ENCODE results near the gene ECSCR.

Gene ECSCR

GRCh38 chr5:139438707-139439012, 23.9 kb downstream of the ECSCR start:
- TF ChIP-seq CTCF (IDR thresholded peaks at IDR 0.05; ENCODE audit: control insufficient read depth, insufficient read depth, low read depth, low read length, missing control alignments), result no peak
- H3K4me3 ChIP-seq (ENCODE audit: control insufficient read depth, low read depth, low read length), result peak overlapping the region; percentile 77
- DNase-seq (ENCODE audit: low read depth), result no peak

DNA sequence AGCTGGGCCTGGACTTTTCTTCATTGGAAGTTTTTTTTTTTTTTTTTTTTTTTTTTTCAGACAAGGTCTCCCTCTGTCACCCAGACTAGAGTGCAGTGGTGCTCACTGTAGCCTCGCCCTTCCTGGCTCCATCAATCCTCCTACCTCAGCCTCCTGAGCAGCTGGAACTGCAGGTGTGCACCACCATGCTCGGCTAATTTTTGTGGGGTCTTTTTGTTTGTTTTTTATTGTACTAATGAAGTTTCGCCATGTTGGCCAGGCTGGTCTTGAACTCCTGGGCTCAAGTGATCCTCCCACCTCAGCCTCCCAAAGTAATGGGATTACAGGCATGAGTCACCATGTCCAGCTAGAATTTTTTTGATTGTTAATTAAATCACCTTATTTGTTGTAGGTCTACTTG, 26.9 kb downstream of the ECSCR start:
- no peak for DNase-seq (ENCODE audit: low read depth)
- H3K4me3 ChIP-seq (ENCODE audit: control insufficient read depth, low read depth, low read length), result no peak overlapping the region
- no peak for TF ChIP-seq CTCF (IDR thresholded peaks at IDR 0.05; ENCODE audit: control insufficient read depth, insufficient read depth, low read depth, low read length, missing control alignments)

DNA sequence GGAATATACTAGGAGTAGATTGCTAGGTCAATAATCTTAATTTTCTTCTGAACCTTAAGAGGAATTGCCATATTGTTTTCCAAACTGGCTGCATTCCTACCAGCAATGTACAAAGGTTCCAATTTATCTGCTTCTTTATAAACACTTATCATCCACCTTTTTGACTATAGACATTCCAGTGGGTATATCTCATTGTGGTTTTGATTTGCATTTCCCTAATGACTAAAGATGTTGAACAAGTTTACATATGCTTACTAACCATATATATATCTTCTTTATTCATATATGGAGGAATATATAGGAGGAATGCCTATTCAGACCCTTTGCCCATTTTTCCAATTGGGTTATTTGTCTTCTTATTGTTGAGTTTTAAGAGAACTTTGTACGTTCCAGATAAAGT, 30.8 kb downstream of the ECSCR start:
- DNase-seq (ENCODE audit: low read depth), result no peak
- H3K4me3 ChIP-seq (ENCODE audit: control insufficient read depth, low read depth, low read length), result no peak overlapping the region
- no peak for TF ChIP-seq CTCF (IDR thresholded peaks at IDR 0.05; ENCODE audit: control insufficient read depth, insufficient read depth, low read depth, low read length, missing control alignments)

DNA sequence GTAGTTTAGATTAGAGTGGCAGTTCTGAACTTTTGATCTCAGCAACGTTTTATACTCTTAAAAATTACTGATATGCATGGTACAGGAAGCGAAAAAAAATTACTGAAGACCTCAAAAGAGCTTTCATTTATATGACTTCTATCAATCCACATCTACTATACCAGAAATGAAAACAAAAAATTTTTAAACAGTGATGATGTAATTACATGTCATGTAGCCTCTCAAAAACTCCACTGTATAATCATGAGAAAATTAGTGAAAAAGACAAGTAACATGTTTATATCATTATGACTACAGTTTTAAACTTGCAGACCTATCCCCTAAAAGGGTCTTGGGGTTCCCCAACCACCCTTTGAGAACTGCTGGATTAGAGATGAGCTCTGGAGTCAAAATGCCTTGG, 32.5 kb downstream of the ECSCR start:
- no peak for TF ChIP-seq CTCF (IDR thresholded peaks at IDR 0.05; ENCODE audit: control insufficient read depth, insufficient read depth, low read depth, low read length, missing control alignments)
- DNase-seq (ENCODE audit: low read depth), result no peak
- no peak overlapping the region for H3K4me3 ChIP-seq (ENCODE audit: control insufficient read depth, low read depth, low read length)

GRCh38 chr5:139426203-139426885, 36.2 kb downstream of the ECSCR start:
- peak; percentile 46 for DNase-seq (ENCODE audit: low read depth)
- no peak for TF ChIP-seq CTCF (IDR thresholded peaks at IDR 0.05; ENCODE audit: control insufficient read depth, insufficient read depth, low read depth, low read length, missing control alignments)

DNA sequence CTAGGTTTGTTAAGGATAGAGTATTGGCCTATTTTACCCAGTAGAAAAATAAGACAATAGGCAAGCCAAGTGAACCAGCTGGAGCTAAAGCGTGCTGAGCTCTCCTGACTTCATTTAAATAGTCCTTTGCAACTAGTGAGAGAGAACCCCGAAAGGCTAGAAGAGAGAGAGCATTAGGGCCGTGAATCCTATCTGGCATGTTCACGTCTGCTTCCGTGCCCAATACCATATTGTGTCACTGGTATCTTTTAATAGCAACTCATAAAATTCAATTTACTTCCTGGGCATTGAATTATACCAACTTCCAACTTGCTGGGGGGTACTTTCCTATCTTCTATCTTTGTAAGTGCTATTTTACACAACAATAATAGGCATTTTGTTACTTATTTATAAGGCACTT, 37.0 kb downstream of the ECSCR start:
- no peak for DNase-seq (ENCODE audit: low read depth)
- H3K4me3 ChIP-seq (ENCODE audit: control insufficient read depth, low read depth, low read length), result no peak overlapping the region
- TF ChIP-seq CTCF (IDR thresholded peaks at IDR 0.05; ENCODE audit: control insufficient read depth, insufficient read depth, low read depth, low read length, missing control alignments), result no peak

More at GRCh38 chr5:139426203-139426885, 36.2 kb downstream of the ECSCR start:
- H3K4me3 ChIP-seq (ENCODE audit: control insufficient read depth, low read depth, low read length), result no peak overlapping the region

Data from AG09309 (cell line).